Loucy (cell line): Measurements from ENCODE around the gene ATAD3A.

Source experiments
- EZH2phosphoT487 ChIP-seq: fragments of 200-600 bp; IDR thresholded peaks from 2 replicates; pipeline ENCODE4 v1.6.1; 2018; ENCODE audit warnings: antibody characterized with exemption, mild to moderate bottlenecking, moderate library complexity, borderline replicate concordance
- TF ChIP-seq, protein P1 (sequence below): fragments of 200-600 bp; sonication (generic); conservative IDR thresholded peaks from 2 replicates; pipeline ENCODE4 v1.5.1; 2014; ENCODE audit warnings: mild to moderate bottlenecking, antibody characterized with exemption, low read length

DNA sequence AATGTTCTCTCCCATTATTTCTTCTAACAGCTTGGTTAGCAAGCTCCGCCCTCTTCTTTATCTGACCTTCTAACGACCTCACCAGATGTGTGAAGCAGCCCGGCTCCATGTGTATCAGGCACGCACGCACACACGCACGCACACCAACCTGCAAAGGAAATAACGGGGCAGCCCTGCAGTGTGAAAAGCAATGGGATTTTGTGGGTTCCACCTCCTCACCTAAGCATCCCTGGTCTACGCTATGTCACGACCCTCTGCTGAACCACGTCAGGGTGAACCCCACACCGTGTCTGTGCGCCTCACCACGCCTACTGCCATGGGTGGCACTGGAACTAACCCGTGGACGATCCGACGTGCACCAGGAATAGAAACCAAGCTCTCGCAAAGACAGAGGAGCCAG lies 52.3 kb downstream of the ATAD3A start:
- TF ChIP-seq, protein P1, sequence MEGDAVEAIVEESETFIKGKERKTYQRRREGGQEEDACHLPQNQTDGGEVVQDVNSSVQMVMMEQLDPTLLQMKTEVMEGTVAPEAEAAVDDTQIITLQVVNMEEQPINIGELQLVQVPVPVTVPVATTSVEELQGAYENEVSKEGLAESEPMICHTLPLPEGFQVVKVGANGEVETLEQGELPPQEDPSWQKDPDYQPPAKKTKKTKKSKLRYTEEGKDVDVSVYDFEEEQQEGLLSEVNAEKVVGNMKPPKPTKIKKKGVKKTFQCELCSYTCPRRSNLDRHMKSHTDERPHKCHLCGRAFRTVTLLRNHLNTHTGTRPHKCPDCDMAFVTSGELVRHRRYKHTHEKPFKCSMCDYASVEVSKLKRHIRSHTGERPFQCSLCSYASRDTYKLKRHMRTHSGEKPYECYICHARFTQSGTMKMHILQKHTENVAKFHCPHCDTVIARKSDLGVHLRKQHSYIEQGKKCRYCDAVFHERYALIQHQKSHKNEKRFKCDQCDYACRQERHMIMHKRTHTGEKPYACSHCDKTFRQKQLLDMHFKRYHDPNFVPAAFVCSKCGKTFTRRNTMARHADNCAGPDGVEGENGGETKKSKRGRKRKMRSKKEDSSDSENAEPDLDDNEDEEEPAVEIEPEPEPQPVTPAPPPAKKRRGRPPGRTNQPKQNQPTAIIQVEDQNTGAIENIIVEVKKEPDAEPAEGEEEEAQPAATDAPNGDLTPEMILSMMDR, result no peak
- TF ChIP-seq EZH2phosphoT487, result no peak
